Activated T-cell treated with anti-CD3 and anti-CD28 coated beads, Interleukin-2, amount 50 U/mL, for 4 hours (primary cell): Measurements from ENCODE around the gene ASXL2. TPM values are rescaled to one million over a fixed set of nuclear protein-coding genes. Genes with fewer than 3 reads are reported as not detected.
"Not testable (repeated sequence)": the region's sequence is repeated elsewhere in the genome, so short reads cannot be mapped to it uniquely, and the experiment has no call there.

Source experiments
- ATAC-seq, 2 donors: fragments of 200-7000 bp; cut with Tn5 transposase; one replicate each; pipeline ENCODE4 v1.10.0; 2021
- DNase-seq: peaks from one replicate; pipeline ENCODE4 v3.0.0-alpha.2; 2020
- H3K27me3 Mint-ChIP-seq: one replicate; pipeline ENCODE4 v1.8.0; 2021; ENCODE audit warnings: low read depth, mixed read lengths
- H3K36me3 Mint-ChIP-seq: one replicate; pipeline ENCODE4 v1.8.0; 2022; ENCODE audit warnings: mixed read lengths; ENCODE audit not compliant: insufficient read depth
- H3K4me1 Mint-ChIP-seq: one replicate; pipeline ENCODE4 v1.8.0; 2021; ENCODE audit warnings: low read depth, mixed read lengths
- H3K4me3 Mint-ChIP-seq: one replicate; pipeline ENCODE4 v1.8.0; 2021; ENCODE audit warnings: mild to moderate bottlenecking, moderate library complexity, mixed read lengths
- H3K9me3 Mint-ChIP-seq: one replicate; pipeline ENCODE4 v1.8.0; 2021; ENCODE audit warnings: mixed read lengths
- total RNA-seq, 3 donors: library from RNA; stranded (reverse); gene quantifications; one replicate each; pipeline ENCODE4 v1.2.1, GENCODE V29; 2021

Gene ASXL2
- total RNA-seq, 3 donors from 2014 or later, result 27.2 to 38.5 (median 37.5) TPM

GRCh38 chr2:25867396-25868003, 10.8 kb downstream of the ASXL2 start:
- no peak for DNase-seq
- Mint-ChIP-seq H3K4me1 (peaks cover 15% of the 10 kb centered on the region), H3K36me3 (peaks cover 13% of the 10 kb centered on the region), H3K4me3 (no peak overlapping the region), H3K27me3 (no peaks in the 10 kb centered on the region), H3K9me3 (no peaks in the 10 kb centered on the region)
- no peak for ATAC-seq

- no peak for ATAC-seq
- Mint-ChIP-seq H3K36me3 (peaks cover 10% of the 10 kb centered on the region), H3K4me1 (peaks cover 52% of the 10 kb centered on the region), H3K9me3 (no peaks in the 10 kb centered on the region), H3K4me3 (no peak overlapping the region), H3K27me3 (no peaks in the 10 kb centered on the region)
- DNase-seq, result no peak
Measured at GRCh38 chr2:25856377-25856776, 21.9 kb downstream of the ASXL2 start.

- Mint-ChIP-seq H3K36me3 (peaks cover 10% of the 10 kb centered on the region), H3K27me3 (no peaks in the 10 kb centered on the region), H3K4me1 (peaks cover 53% of the 10 kb centered on the region), H3K9me3 (no peaks in the 10 kb centered on the region), H3K4me3 (no peak overlapping the region)
- ATAC-seq (no peak), DNase-seq (no peak)
Measured at GRCh38 chr2:25855065-25855464, 23.2 kb downstream of the ASXL2 start.

- Mint-ChIP-seq H3K4me3 (no peak overlapping the region), H3K36me3 (peaks cover 10% of the 10 kb centered on the region), H3K9me3 (no peaks in the 10 kb centered on the region), H3K27me3 (no peaks in the 10 kb centered on the region), H3K4me1 (peaks cover 53% of the 10 kb centered on the region)
- DNase-seq (no peak), ATAC-seq (no peak)
Measured at GRCh38 chr2:25854613-25855012, 23.7 kb downstream of the ASXL2 start.

GRCh38 chr2:25853038-25853638, 25.1 kb downstream of the ASXL2 start:
- H3K4me1 Mint-ChIP-seq, result peaks cover 50% of the 10 kb centered on the region
- ATAC-seq, result no peak
- no peaks in the 10 kb centered on the region for H3K9me3 Mint-ChIP-seq
- peaks cover 8% of the 10 kb centered on the region for H3K36me3 Mint-ChIP-seq
- no peak overlapping the region for H3K4me3 Mint-ChIP-seq
- H3K27me3 Mint-ChIP-seq, result no peaks in the 10 kb centered on the region
- no peak for DNase-seq

GRCh38 chr2:25851740-25852503, 26.4 kb downstream of the ASXL2 start:
- Mint-ChIP-seq H3K4me1 (peaks cover 50% of the 10 kb centered on the region), H3K36me3 (peaks cover 8% of the 10 kb centered on the region), H3K27me3 (no peaks in the 10 kb centered on the region), H3K4me3 (peak overlapping the region; percentile 75), H3K9me3 (peaks cover 4% of the 10 kb centered on the region)
- DNase-seq (no peak), ATAC-seq (peak; percentile 94 to 96)

- not testable (repeated sequence) for DNase-seq, H3K36me3 Mint-ChIP-seq, H3K27me3 Mint-ChIP-seq, H3K9me3 Mint-ChIP-seq, ATAC-seq
- Mint-ChIP-seq H3K4me1 (peaks cover 50% of the 10 kb centered on the region), H3K4me3 (peak overlapping the region; percentile 16)
Measured at GRCh38 chr2:25850400-25850799, 27.9 kb downstream of the ASXL2 start.

- not testable (repeated sequence) for H3K9me3 Mint-ChIP-seq, H3K36me3 Mint-ChIP-seq, H3K4me3 Mint-ChIP-seq, DNase-seq, ATAC-seq, H3K27me3 Mint-ChIP-seq
- H3K4me1 Mint-ChIP-seq, result peaks cover 46% of the 10 kb centered on the region
Measured at GRCh38 chr2:25849350-25849749, 28.9 kb downstream of the ASXL2 start.

- ATAC-seq, result no peak
- Mint-ChIP-seq H3K27me3 (no peaks in the 10 kb centered on the region), H3K4me3 (no peak overlapping the region), H3K9me3 (peaks cover 4% of the 10 kb centered on the region), H3K4me1 (peaks cover 14% of the 10 kb centered on the region), H3K36me3 (peaks cover 9% of the 10 kb centered on the region)
- DNase-seq, result no peak
Measured at GRCh38 chr2:25845843-25846505, 32.3 kb downstream of the ASXL2 start.

- DNase-seq (no peak), ATAC-seq (no peak)
- no peaks in the 10 kb centered on the region for H3K27me3 Mint-ChIP-seq
- peaks cover 16% of the 10 kb centered on the region for H3K36me3 Mint-ChIP-seq
- H3K9me3 Mint-ChIP-seq, result peaks cover 4% of the 10 kb centered on the region
- peaks cover 10% of the 10 kb centered on the region for H3K4me1 Mint-ChIP-seq
- H3K4me3 Mint-ChIP-seq, result no peak overlapping the region
Measured at GRCh38 chr2:25844089-25844488, 34.2 kb downstream of the ASXL2 start.

- Mint-ChIP-seq H3K4me1 (peaks cover 12% of the 10 kb centered on the region), H3K4me3 (no peak overlapping the region), H3K36me3 (peaks cover 15% of the 10 kb centered on the region), H3K27me3 (no peaks in the 10 kb centered on the region), H3K9me3 (peaks cover 2% of the 10 kb centered on the region)
- DNase-seq (no peak), ATAC-seq (no peak)
Measured at GRCh38 chr2:25842155-25842554, 36.1 kb downstream of the ASXL2 start.

- no peak overlapping the region for H3K4me3 Mint-ChIP-seq
- H3K36me3 Mint-ChIP-seq, result peaks cover 16% of the 10 kb centered on the region
- DNase-seq (no peak), ATAC-seq (no peak)
- no peaks in the 10 kb centered on the region for H3K27me3 Mint-ChIP-seq
- peaks cover 18% of the 10 kb centered on the region for H3K4me1 Mint-ChIP-seq
- no peaks in the 10 kb centered on the region for H3K9me3 Mint-ChIP-seq
Measured at GRCh38 chr2:25838152-25838756, 40.0 kb downstream of the ASXL2 start.

- H3K36me3 Mint-ChIP-seq, result peaks cover 28% of the 10 kb centered on the region
Measured at GRCh38 chr2:25835906-25836305, 42.4 kb downstream of the ASXL2 start.

GRCh38 chr2:25833566-25833965, 44.7 kb downstream of the ASXL2 start:
- Mint-ChIP-seq H3K4me3 (no peak overlapping the region), H3K27me3 (no peaks in the 10 kb centered on the region), H3K4me1 (peaks cover 48% of the 10 kb centered on the region), H3K36me3 (peaks cover 33% of the 10 kb centered on the region), H3K9me3 (peaks cover 10% of the 10 kb centered on the region)
- DNase-seq, result no peak
- no peak for ATAC-seq

More at GRCh38 chr2:25835906-25836305, 42.4 kb downstream of the ASXL2 start:
- ATAC-seq (no peak), DNase-seq (no peak)
- Mint-ChIP-seq H3K4me1 (peaks cover 36% of the 10 kb centered on the region), H3K27me3 (no peaks in the 10 kb centered on the region), H3K9me3 (peaks cover 10% of the 10 kb centered on the region), H3K4me3 (no peak overlapping the region)
